GM18505 (cell line): ENCODE data around the gene HOXA11.

Source experiments
- ATAC-seq: cut with Tn5 transposase; IDR thresholded peaks from one replicate; pipeline ENCODE4 v1.9.1; 2021; ENCODE audit not compliant: unreplicated experiment
- POLR2A ChIP-seq: IDR thresholded peaks from 4 replicates; pipeline ENCODE4 v1.6.1; 2011; ENCODE audit warnings: borderline replicate concordance; ENCODE audit not compliant: insufficient read depth, insufficient read length; ENCODE audit errors: extremely low read depth

HOXA11 gene

GRCh38 chr7:27201580-27202017, 16.6 kb upstream of the HOXA11 start:
- no peak for TF ChIP-seq POLR2A
- no peak for ATAC-seq

- no peak for TF ChIP-seq POLR2A
- no peak for ATAC-seq
Observed at GRCh38 chr7:27200761-27201579, 15.9 kb upstream of the HOXA11 start.

GRCh38 chr7:27199849-27200760, 15.1 kb upstream of the HOXA11 start, which contains the start of gene HOXA13:
TSS of gene HOXA13 (minus strand) at chr7:27200091. CDS start at chr7:27200077, 14 bp downstream.
- ATAC-seq, result no peak
- no peak for TF ChIP-seq POLR2A

GRCh38 chr7:27198871-27199801, 14.1 kb upstream of the HOXA11 start:
- TF ChIP-seq POLR2A, result no peak
- ATAC-seq, result no peak

- TF ChIP-seq POLR2A, result no peak
- ATAC-seq, result no peak
Observed at GRCh38 chr7:27198138-27198841, 13.3 kb upstream of the HOXA11 start.

GRCh38 chr7:27197137-27198042, 12.4 kb upstream of the HOXA11 start:
- ATAC-seq, result no peak
- TF ChIP-seq POLR2A, result no peak

GRCh38 chr7:27196287-27196767, 11.3 kb upstream of the HOXA11 start:
- no peak for TF ChIP-seq POLR2A
- no peak for ATAC-seq

GRCh38 chr7:27194686-27195379, 9.8 kb upstream of the HOXA11 start:
- TF ChIP-seq POLR2A, result no peak
- ATAC-seq, result no peak

- no peak for TF ChIP-seq POLR2A
Observed at GRCh38 chr7:27194002-27194352, 8.9 kb upstream of the HOXA11 start.

GRCh38 chr7:27193335-27194001, 8.4 kb upstream of the HOXA11 start:
- no peak for ATAC-seq
- no peak for TF ChIP-seq POLR2A

More at GRCh38 chr7:27194002-27194352, 8.9 kb upstream of the HOXA11 start:
- ATAC-seq, result no peak
